ENCODE results near the gene SLCO2B1.

SLCO2B1 gene

GRCh38 chr11:75223954-75224643, 73.2 kb downstream of the SLCO2B1 start:
- DNase-seq (ENCODE audit: low spot score) = no peak

DNA sequence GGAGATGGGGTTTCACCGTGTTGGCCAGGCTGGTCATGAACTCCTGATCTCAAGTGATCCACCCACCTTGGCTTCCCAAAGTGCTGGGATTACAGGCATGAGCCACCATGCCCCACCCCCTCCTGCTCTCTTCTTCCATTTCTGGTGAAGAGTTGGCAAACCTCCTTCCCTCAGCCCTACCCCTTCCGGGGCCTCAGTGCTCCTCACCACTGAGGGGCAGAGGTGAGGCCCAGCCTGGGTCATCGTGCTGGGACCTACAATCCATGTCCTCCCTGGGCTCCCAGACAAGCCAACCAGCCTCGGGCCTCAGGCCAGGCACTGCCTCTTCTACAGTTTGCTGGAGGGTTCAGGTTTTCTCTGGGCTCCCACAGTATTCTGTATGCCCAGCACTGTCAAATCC, 74.9 kb downstream of the SLCO2B1 start:
- DNase-seq (ENCODE audit: low spot score) = no peak

GRCh38 chr11:75229466-75229865, 78.6 kb downstream of the SLCO2B1 start:
- DNase-seq (ENCODE audit: low spot score) = no peak

- no peak for DNase-seq (ENCODE audit: low spot score)
These were observed 79.7 kb downstream of the SLCO2B1 start for GRCh38 chr11:75230621-75231020.

GRCh38 chr11:75233754-75234172, 82.9 kb downstream of the SLCO2B1 start:
- peak; percentile 55 for DNase-seq (ENCODE audit: low spot score)

DNA sequence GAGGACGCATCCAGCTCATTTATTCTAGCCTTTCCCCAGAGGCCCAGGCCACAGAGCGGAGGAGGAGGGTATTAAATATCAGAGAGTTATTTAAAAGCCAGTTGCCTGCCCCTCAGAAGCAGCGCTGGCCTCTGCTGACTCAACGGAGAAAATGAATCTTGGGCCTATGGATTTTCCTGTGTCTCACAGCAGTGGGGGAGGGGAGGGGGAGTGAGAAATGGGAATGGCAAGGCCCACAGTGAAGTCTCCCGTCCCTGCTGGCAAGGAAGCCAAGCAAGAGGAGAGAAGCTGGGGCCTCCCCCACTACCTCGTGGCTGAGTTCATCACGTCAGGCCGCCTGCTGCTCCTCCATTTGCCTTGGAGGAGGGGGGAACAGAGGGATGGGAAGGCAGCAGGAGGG, 85.2 kb downstream of the SLCO2B1 start:
- no peak for DNase-seq (ENCODE audit: low spot score)

DNA sequence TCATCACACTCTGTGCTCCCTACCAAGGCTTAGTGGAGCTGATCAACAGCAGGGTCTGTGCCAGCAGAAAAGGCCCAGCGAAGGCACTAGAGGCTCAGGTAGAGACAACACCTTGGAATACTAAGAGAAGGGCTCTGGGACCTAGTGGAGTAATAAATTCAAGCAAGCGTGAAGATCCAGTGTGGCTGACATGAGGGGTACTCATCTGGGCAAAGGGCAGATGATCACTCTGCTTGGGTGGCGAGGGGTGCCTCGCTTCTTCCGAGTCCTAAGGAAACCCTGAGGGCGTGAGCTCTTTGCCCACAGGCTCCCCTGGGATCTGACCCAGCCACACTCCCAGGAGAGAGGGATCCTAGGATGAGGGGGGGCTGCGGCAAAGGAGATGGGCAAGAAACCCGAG, 86.1 kb downstream of the SLCO2B1 start:
- no peak for DNase-seq (ENCODE audit: low spot score)

DNA sequence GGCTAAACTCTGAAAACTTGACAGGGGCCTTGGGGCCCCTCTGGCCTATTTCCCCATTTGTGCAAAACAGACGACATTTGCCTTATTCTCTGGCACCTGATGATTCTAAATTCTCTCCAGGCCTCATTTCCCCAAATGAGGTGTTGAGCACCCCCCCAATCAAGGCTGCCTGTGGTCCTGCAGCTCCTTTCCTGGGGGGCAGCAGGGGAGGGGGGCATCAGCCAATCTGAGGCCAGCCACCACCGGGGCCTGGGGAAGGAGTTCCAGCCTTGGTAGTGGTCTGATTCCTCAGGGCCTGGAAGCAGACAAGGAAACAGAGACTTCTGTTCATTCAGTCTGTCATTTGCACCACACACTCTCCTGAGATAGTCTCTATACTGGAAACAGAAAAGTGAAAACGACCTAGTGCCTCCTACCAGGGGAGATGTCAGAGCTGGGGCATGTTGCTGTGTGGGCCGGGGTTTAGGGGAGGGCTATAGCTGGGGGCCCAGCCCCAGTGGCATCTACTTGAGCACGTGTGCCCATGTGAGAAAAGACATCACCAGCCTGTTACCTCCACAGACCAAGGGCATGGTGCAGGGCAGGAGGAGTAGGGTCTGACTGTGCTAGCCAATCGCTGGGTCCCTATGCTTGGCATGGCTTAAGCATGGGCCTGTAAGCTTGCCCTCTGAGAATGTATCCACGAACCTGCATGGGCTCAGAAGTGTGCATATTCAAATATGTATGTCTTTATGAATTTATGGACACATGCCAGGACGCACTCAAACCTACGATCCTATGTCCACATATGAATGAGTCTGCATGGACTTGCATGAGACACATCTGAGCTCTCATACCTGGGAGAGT, 87.9 kb downstream of the SLCO2B1 start:
- DNase-seq (ENCODE audit: low spot score) = no peak

GRCh38 chr11:75239531-75240290, 88.8 kb downstream of the SLCO2B1 start:
- DNase-seq (ENCODE audit: low spot score) = no peak

DNA sequence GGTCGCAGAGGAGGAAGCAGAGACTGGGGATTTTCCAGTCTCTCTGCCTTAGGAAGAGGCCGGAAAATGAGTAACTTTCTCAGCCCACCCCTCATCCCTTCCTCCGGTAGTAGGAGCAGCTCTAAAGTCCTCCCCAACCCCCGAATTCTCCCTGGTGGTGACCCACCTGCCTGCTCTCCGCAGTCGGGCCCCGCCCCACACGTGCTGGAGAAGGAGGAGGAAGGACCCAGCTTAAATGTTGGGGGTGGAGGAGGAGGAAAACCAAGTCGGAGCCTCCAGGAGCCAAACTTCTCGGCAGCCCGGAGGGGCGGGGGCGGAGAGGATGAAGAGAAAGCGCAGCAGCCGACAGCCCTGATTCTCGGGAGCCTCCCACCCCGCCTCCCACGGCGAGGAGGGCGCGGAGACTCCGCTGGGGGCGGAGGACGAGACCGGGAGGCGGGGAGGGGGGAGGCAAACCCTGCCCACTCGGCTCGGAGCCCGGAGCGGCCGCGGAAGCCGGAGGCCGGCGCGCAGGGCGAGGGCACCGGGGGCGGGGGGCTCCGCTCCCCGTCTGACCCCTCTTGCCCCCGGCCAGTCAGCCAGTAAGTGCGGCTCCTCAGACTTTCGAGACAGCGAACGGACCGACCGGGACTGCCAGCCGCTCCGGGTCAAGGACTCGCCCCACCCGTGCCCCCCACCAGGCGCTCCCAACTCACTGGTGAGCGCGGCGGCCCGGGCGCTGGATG, 89.6 kb downstream of the SLCO2B1 start, which contains the start of gene TPBGL:
TSS of gene TPBGL (plus strand) at position 464 of the 725 bp plus-strand sequence. CDS start 276 bp downstream, outside the sequence.
- DNase-seq (ENCODE audit: low spot score) = no peak

DNA sequence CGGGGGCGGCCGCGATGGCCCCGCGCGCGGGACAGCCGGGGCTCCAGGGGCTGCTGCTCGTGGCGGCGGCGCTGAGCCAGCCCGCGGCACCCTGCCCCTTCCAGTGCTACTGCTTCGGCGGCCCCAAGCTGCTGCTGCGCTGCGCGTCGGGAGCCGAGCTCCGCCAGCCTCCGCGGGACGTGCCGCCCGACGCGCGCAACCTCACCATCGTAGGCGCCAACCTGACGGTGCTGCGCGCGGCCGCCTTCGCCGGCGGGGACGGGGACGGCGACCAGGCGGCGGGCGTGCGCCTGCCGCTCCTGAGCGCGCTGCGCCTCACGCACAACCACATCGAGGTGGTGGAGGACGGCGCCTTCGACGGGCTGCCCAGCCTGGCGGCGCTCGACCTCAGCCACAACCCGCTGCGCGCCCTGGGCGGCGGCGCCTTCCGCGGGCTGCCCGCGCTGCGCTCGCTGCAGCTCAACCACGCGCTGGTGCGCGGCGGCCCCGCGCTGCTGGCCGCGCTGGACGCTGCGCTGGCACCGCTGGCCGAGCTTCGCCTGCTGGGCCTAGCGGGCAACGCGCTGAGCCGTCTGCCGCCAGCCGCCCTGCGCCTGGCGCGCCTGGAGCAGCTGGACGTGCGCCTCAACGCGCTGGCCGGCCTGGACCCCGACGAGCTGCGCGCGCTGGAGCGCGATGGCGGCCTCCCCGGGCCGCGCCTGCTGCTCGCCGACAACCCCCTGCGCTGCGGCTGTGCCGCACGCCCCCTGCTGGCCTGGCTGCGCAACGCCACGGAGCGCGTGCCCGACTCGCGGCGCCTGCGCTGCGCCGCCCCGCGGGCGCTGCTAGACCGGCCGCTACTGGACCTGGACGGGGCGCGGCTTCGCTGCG, 90.4 kb downstream of the SLCO2B1 start:
- peak; percentile 96 for DNase-seq (ENCODE audit: low spot score)

GRCh38 chr11:75241906-75242644, 91.2 kb downstream of the SLCO2B1 start:
- no peak for DNase-seq (ENCODE audit: low spot score)

GRCh38 chr11:75242722-75243600, 92.1 kb downstream of the SLCO2B1 start:
- no peak for DNase-seq (ENCODE audit: low spot score)

GRCh38 chr11:75244052-75244814, 93.3 kb downstream of the SLCO2B1 start:
- no peak for DNase-seq (ENCODE audit: low spot score)

DNA sequence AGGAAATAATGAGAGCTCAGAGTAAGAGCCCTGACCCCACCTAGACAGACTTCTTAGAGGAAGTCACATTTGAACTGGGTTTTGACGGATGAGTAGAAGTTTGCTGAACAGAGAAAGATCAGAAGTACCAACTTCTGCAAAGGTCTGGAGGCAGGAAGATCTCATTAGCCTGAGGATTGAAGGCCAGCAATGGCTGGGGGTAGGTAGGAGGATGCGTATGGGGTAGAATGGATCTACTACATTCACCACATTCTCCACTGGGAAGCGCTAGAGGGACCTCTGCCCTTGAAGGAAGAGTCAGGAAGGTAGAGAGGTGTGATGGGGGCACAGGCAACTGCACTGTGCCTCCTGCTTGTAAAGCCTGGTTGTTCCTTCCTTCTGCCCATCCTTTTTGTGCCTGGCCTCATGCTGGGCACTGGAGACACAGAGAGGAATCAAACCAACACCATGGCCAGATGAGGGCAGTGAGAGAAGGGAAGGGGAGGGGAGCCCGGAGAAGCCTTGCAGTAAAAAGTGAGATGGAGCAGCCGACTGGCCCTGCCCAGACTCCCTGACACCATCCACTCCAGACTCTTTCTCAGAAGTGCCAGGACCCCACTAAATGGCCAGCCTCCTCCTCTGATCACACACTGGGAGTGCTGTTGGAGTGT, 94.6 kb downstream of the SLCO2B1 start:
- no peak for DNase-seq (ENCODE audit: low spot score)

DNA sequence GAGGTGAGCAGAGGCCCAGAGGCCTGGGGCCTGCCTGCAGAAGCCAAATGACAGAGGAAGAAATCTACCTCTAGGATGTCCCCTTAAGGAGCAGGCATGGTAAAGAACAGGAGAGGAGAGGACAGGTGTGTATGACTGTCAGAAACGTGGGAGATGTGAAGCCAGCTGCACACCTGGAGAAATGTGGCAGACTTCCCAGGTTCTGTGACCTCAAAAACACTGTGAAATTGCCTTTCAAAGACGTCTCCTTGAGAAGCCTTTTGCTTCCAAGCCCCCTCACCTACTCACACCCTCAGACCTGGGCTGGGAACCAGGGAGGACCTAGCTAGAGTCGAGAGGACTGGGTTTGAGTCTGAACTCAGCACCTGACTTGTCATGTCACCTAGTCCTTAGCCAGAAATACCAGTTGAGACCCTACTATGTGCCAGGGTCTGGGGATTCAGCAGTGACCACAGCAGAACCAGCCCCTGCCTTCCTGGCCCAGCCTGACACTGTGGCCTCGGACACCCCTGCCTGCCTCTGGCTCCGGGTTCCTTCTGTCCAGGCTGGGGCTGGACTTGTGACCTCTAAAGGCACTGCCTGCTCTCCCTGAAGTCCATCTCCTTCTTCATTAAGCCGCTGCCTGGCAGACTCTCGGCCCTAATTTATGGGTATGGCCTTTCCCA, 95.2 kb downstream of the SLCO2B1 start:
- no peak for DNase-seq (ENCODE audit: low spot score)

GRCh38 chr11:75246671-75247350, 95.9 kb downstream of the SLCO2B1 start:
- no peak for DNase-seq (ENCODE audit: low spot score)

Data from AG08395 (cell line).